ENCODE measurements around the gene HS3ST1.
"Not testable (repeated sequence)": the region's sequence is repeated elsewhere in the genome, so short reads cannot be mapped to it uniquely, and the experiment has no call there.

The HS3ST1 gene

DNA sequence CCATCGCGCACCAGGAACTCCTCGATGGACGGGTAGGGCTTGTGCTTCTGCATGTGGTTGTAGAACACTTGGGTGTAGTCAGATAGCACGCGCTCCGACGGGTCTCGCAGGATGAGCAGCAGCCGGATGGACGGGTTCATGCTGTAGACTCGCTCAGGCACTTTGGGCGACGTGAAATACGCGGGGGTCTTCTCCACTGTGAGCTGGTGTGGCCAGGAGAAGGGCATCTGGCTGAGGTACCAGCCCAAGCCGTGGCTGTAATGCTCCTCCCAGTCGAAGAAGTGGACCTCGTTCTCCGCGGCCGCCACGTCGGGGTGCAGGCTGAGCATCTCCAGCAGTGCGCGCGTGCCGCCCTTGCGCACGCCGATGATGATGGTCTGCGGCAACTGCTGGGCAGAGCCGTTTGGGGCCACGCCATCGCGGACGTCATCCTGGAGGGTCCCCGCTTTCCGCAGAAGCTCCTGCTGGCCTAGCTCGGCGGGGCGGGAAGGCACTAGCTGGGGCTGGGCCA is 29.2 kb downstream of the HS3ST1 start:
- DNase-seq: no peak

- DNase-seq: no peak
Observed at GRCh38 chr4:11397819-11398610, 30.7 kb downstream of the HS3ST1 start.

GRCh38 chr4:11397146-11397545 is 31.5 kb downstream of the HS3ST1 start:
- DNase-seq: no peak

DNA sequence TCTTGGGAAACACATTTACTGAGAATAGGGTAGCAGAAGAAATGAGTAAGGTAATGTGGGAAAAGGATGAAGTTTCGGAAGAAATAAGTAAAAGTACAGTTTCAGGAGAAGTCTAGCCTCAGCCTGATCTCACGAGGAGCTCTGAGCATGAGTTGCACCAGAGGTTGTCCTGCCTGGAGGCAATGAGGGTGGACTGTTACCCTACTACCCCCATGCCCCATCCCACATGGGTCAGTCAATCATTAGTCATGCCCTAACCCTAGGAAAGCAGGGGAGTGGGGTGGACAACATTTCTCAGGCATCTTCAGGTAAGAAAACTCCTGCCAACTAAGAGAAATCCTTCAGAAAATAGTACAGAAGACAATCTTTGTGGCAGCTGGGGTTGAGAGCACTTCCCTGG is 35.1 kb downstream of the HS3ST1 start:
- no peak for DNase-seq

- not testable (repeated sequence) for DNase-seq
Observed at GRCh38 chr4:11384072-11384471, 44.6 kb downstream of the HS3ST1 start.

- DNase-seq: no peak
Observed at GRCh38 chr4:11376571-11376970, 52.1 kb downstream of the HS3ST1 start.

GRCh38 chr4:11376146-11376545 is 52.5 kb downstream of the HS3ST1 start:
- DNase-seq: no peak

- DNase-seq: no peak
Observed at GRCh38 chr4:11368701-11369115, 60.0 kb downstream of the HS3ST1 start.

DNA sequence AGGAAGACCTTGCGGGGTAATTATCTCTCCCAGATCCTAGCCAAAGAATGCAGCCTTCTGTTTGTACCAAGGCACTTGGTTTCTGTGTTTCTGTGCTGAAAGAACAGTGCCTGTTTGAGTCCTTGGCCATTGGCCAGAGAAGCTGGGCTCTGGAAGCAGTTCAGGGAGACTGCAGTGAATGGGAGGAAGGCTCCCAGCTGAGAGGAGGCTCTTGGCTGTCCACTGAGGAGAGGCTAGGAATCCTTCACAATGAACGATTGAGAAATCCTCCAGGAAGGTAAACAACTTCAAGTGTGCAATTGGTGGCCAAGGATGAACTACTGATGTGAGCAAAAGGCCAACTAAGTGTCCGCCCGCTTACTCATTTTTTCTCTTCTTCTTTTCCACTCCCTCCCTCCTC is 61.3 kb downstream of the HS3ST1 start:
- no peak for DNase-seq

GRCh38 chr4:11366859-11367258 is 61.8 kb downstream of the HS3ST1 start:
- DNase-seq: no peak

GRCh38 chr4:11365039-11365438 is 63.7 kb downstream of the HS3ST1 start:
- no peak for DNase-seq

- DNase-seq: no peak
Observed at GRCh38 chr4:11359591-11359990, 69.1 kb downstream of the HS3ST1 start.

DNA sequence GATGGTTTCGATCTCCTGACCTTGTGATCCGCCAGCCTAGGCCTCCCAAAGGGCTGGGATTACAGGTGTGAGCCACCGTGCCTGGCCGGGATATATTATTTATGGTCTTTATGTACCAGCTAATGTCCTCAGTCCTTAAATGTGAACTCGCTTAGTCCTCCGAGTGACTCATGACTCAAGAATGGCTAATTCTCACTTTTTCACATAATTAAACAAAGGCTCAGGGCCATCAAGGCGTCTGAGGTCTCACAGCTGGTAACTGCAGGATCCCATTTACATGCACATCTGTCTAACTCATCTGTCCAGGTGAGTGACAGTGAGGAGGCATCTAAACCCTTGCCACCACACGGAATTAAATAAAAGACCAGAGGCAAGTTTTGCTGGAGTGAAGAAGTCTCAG is 73.5 kb downstream of the HS3ST1 start:
- no peak for DNase-seq

DNA sequence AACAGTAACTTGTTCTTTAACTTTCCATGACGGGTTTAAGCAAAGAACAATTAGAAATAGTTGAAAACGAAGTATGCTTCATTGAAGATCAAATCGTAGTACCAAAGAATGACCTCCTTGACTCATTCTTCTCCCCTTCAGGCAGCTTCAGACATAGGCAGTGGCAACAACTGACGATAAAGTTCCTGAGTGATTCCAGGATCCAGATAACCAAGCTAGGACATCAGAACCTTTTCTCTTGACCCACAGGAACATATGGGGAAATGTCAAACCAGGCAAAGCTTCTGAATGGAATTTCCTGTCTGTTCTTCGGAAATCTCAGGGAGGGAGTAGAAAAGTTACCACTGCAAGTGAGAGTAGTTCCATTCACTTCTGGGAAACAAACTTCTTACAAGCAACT is 74.2 kb downstream of the HS3ST1 start:
- no peak for DNase-seq

DNA sequence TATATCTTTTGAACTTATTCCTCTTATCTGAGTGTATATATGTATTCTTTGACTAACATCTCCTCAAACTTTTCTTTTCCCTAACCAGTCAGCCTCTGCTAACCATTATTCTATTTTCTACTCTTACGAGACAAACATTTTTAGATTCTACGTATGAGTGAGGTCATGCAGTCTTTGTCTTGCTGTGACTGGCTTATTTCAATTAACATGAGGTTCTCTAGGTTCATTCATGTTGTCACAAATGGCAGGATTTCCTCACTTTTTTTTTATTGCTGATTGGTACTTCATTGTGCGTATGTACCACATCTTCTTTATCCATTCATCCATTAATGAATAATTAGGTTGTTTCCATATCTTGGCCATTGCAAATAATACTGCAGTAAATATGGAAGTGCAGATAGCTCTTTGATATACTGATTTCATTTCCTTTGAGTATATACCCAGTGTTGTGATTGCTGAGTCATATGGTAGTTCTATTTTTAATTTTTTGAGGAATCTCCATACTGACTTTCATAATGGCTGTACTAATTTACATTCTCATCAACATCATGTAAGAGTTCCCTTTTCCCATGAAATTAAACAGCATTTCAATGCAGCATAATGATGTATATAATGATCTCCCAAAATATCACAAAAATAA is 80.1 kb downstream of the HS3ST1 start:
- DNase-seq: no peak

DNA sequence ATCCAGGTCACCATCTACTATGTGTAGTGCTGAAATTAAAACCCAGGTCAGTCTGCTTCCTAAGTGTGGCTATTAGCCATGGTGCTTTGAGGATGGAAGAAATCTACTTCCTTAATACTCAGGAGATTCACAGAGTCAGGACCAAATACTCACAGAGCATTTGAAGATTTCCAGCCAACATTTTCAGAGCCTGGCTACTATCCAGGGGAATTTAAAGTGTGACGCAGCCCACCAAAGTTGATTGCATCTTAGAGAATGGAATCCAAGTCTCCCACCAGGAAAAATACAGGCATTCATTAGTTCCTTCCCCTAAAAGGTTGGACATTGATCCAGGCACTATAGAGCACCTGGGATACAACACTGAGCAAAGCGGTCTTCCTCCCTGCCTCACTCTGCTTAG is 83.8 kb downstream of the HS3ST1 start:
- no peak for DNase-seq

GRCh38 chr4:11343536-11343935 is 85.2 kb downstream of the HS3ST1 start:
- no peak for DNase-seq

Data from T-helper 2 cell (primary cell).